Measurements from ENCODE around the gene PGS1.
A peak's percentile ranks its signal among the peaks of the same experiment; 100 is the strongest.

PGS1 gene

GRCh38 chr17:78347453-78347852, 31.0 kb upstream of the PGS1 start:
- DNase-seq = no peak

GRCh38 chr17:78348055-78348770, 30.2 kb upstream of the PGS1 start:
- DNase-seq = no peak

GRCh38 chr17:78349891-78350642, 28.4 kb upstream of the PGS1 start:
- no peak for DNase-seq

- DNase-seq = peak; percentile 90
Observed at GRCh38 chr17:78351449-78352006, 26.9 kb upstream of the PGS1 start.

- no peak for DNase-seq
Observed at GRCh38 chr17:78353834-78354233, 24.6 kb upstream of the PGS1 start.

- DNase-seq = no peak
Observed at GRCh38 chr17:78355045-78355641, 23.3 kb upstream of the PGS1 start.

- no peak for DNase-seq
Observed at GRCh38 chr17:78355701-78356100, 22.7 kb upstream of the PGS1 start.

GRCh38 chr17:78356101-78356713, 22.2 kb upstream of the PGS1 start:
- peak; percentile 71 for DNase-seq

- peak; percentile 76 for DNase-seq
Observed at GRCh38 chr17:78357177-78357586, 21.3 kb upstream of the PGS1 start.

GRCh38 chr17:78357672-78358537, 20.5 kb upstream of the PGS1 start:
- no peak for DNase-seq

GRCh38 chr17:78358538-78359320, 19.7 kb upstream of the PGS1 start:
- DNase-seq = no peak

- no peak for DNase-seq
Observed at GRCh38 chr17:78359321-78359996, 19.0 kb upstream of the PGS1 start.

- DNase-seq = peak; percentile 98
Observed at GRCh38 chr17:78359997-78360370, 18.5 kb upstream of the PGS1 start, which contains the start of gene SOCS3. SOCS3 (minus strand) TSS chr17:78360077; CDS start chr17:78359095, 982 bp downstream.

- peak; percentile 90 for DNase-seq
Observed at GRCh38 chr17:78360371-78361224, 17.9 kb upstream of the PGS1 start.

GRCh38 chr17:78361225-78361701, 17.2 kb upstream of the PGS1 start:
- DNase-seq = no peak

GRCh38 chr17:78362232-78362631, 16.2 kb upstream of the PGS1 start:
- DNase-seq = no peak

- DNase-seq = no peak
Observed at GRCh38 chr17:78362671-78363070, 15.8 kb upstream of the PGS1 start.

GRCh38 chr17:78364436-78365281, 13.8 kb upstream of the PGS1 start:
- DNase-seq = peak; percentile 67

All from left hindlimb (tissue), 1 donor.